Measurements from ENCODE around the gene LCT. TPM values are rescaled to one million over a fixed set of nuclear protein-coding genes. Genes with fewer than 3 reads are reported as not detected.

LCT gene
- polyA plus RNA-seq, 1 of the 3 experiments (the other 2 are of a cell fraction): not detected

GRCh38 chr2:135825550-135826176 is 11.3 kb downstream of the LCT start:
- 61% methylated on average over 7 of the region's 11 CpGs for WGBS (ENCODE audit: low lambda C conversion rate)
- Histone ChIP-seq H3K27me3 (ENCODE audit: insufficient read depth) (no peaks in the 10 kb centered on the region), H2AFZ (ENCODE audit: low read depth) (no peak overlapping the region), H3K79me2 (ENCODE audit: insufficient read depth) (no peaks in the 10 kb centered on the region), H3K27ac (ENCODE audit: low read depth in 2 of 2, low read length in 1 of 2) (no peak overlapping the region), H3F3A (replicated peaks; ENCODE audit: insufficient read depth) (no peaks in the 10 kb centered on the region), H3K36me3 (replicated peaks in 1 of 2; ENCODE audit: control insufficient read depth in 1 of 2, insufficient read depth in 2 of 2, low read length in 1 of 2) (no peaks in the 10 kb centered on the region), H3K9me2 (no peaks in the 10 kb centered on the region), H3K4me2 (no peak overlapping the region), H3K4me1 (ENCODE audit: control insufficient read depth in 1 of 2, insufficient read depth in 2 of 2, low read depth in 1 of 2, low read length in 1 of 2) (no peaks in the 10 kb centered on the region; a peak in 1 of 4 replicates), H3K9ac (no peak overlapping the region), H3K9me3 (no peaks in the 10 kb centered on the region), H3K4me3 (ENCODE audit: low read depth in 2 of 2, low read length in 1 of 2) (no peak overlapping the region), H4K20me1 (ENCODE audit: insufficient read depth) (no peaks in the 10 kb centered on the region)
- TF ChIP-seq SIN3A (IDR thresholded peaks at IDR 0.05; ENCODE audit: borderline replicate concordance, low read depth, low read length) (no peak), YY1 (IDR thresholded peaks at IDR 0.05; ENCODE audit: low read depth) (no peak), CHD2 (IDR thresholded peaks at IDR 0.05; ENCODE audit: low read length, partially characterized antibody) (no peak), CTCF (IDR thresholded peaks at IDR 0.05) (no peak), FOXM1 (IDR thresholded peaks at IDR 0.05; ENCODE audit: low read depth) (no peak)
- POLR2A ChIA-PET: interaction anchor here (0.6 kb wide), 1 partner anchor 14 kb away, joined by 3 read pairs; no protein-coding TSS in a partner anchor
- CTCF ChIA-PET: interaction anchor here (1.1 kb wide), 1 partner anchor 29 kb away, joined by 3 read pairs; no protein-coding TSS in a partner anchor
- no peak for DNase-seq

- CTCF ChIA-PET: interaction anchor here (1.1 kb wide), 1 partner anchor 28 kb away, joined by 3 read pairs; no protein-coding TSS in a partner anchor
- POLR2A ChIA-PET: interaction anchor here (0.6 kb wide), 1 partner anchor 15 kb away, joined by 3 read pairs; no protein-coding TSS in a partner anchor
- no peak overlapping the region for H3K4me3 ChIP-seq (ENCODE audit: low read depth in 2 of 2, low read length in 1 of 2)
- H3K27ac ChIP-seq (ENCODE audit: low read depth in 2 of 2, low read length in 1 of 2): no peak overlapping the region
- WGBS (ENCODE audit: low lambda C conversion rate): 81% methylated on average over 9 of the region's 9 CpGs
- H3K4me2 ChIP-seq: no peak overlapping the region
- H3K79me2 ChIP-seq (ENCODE audit: insufficient read depth): no peaks in the 10 kb centered on the region
- H3K9ac ChIP-seq: no peak overlapping the region
- H3K27me3 ChIP-seq (ENCODE audit: insufficient read depth): no peaks in the 10 kb centered on the region
- no peaks in the 10 kb centered on the region for H3K9me2 ChIP-seq
- DNase-seq: no peak
- TF ChIP-seq FOXM1 (IDR thresholded peaks at IDR 0.05; ENCODE audit: low read depth) (no peak), FOSL2 (IDR thresholded peaks at IDR 0.05; ENCODE audit: borderline replicate concordance, low read depth) (no peak), CHD2 (IDR thresholded peaks at IDR 0.05; ENCODE audit: low read length, partially characterized antibody) (no peak), RAD21 (IDR thresholded peaks at IDR 0.05; ENCODE audit: low read length) (no peak), JUND (IDR thresholded peaks at IDR 0.05) (no peak), EP300 (IDR thresholded peaks at IDR 0.05; ENCODE audit: borderline replicate concordance in 1 of 2, low read depth in 1 of 2, low read length in 1 of 2) (no peak), CTCF (IDR thresholded peaks at IDR 0.05) (no peak), ELF1 (IDR thresholded peaks at IDR 0.05) (no peak), NRF1 (IDR thresholded peaks at IDR 0.05; ENCODE audit: low read depth, low read length) (no peak)
- no peaks in the 10 kb centered on the region for H3K36me3 ChIP-seq (replicated peaks in 1 of 2; ENCODE audit: control insufficient read depth in 1 of 2, insufficient read depth in 2 of 2, low read length in 1 of 2)
- no peaks in the 10 kb centered on the region for H3K9me3 ChIP-seq
- no peaks in the 10 kb centered on the region; a peak in 1 of 4 replicates for H3K4me1 ChIP-seq (ENCODE audit: control insufficient read depth in 1 of 2, insufficient read depth in 2 of 2, low read depth in 1 of 2, low read length in 1 of 2)
- H2AFZ ChIP-seq (ENCODE audit: low read depth): no peak overlapping the region
- H3F3A ChIP-seq (replicated peaks; ENCODE audit: insufficient read depth): no peaks in the 10 kb centered on the region
- H4K20me1 ChIP-seq (ENCODE audit: insufficient read depth): no peaks in the 10 kb centered on the region
These were observed 11.9 kb downstream of the LCT start for GRCh38 chr2:135825131-135825530.

Data from SK-N-SH (cell line).